SK-N-MC (cell line): Measurements from ENCODE around the gene CREB5.

Experiments
- DNase-seq: peaks from one replicate; pipeline ENCODE4 v3.0.0-alpha.2; 2011; ENCODE audit warnings: low read depth, low spot score
- H3K27ac ChIP-seq: fragments of 200-600 bp; sonication (generic); 2 replicates; pipeline ENCODE4 v1.5.1; 2016; ENCODE audit warnings: mixed run types
- H3K36me3 ChIP-seq: fragments of 200-600 bp; sonication (generic); 2 replicates; pipeline ENCODE4 v1.6.1; 2017; ENCODE audit warnings: antibody characterized with exemption, low read length, mixed read lengths; ENCODE audit not compliant: insufficient read depth
- H3K4me3 ChIP-seq: fragments of 200-600 bp; sonication (generic); 2 replicates; pipeline ENCODE4 v1.5.1; 2016
- H3K9ac ChIP-seq: fragments of 200-600 bp; sonication (generic); 2 replicates; pipeline ENCODE4 v1.8.0; 2017; ENCODE audit warnings: mixed run types, mixed read lengths; ENCODE audit not compliant: insufficient read length
- H3K9me3 ChIP-seq: fragments of 200-600 bp; sonication (generic); 2 replicates; pipeline ENCODE4 v1.6.1; 2017; ENCODE audit warnings: low read depth, mild to moderate bottlenecking, antibody characterized with exemption, low read length, moderate library complexity, mixed read lengths
- EZH2 ChIP-seq: fragments of 200-600 bp; sonication (generic); IDR thresholded peaks from one replicate; pipeline ENCODE4 v1.6.1; 2017; ENCODE audit warnings: antibody characterized with exemption
- FOXP2 ChIP-seq: optimal IDR thresholded peaks from 2 replicates; pipeline ENCODE3; 2011; ENCODE audit warnings: mild to moderate bottlenecking, moderate library complexity; ENCODE audit not compliant: insufficient read depth; ENCODE audit errors: extremely low read length, control extremely low read depth
- POLR2AphosphoS5 ChIP-seq: IDR thresholded peaks from 2 replicates; pipeline ENCODE4 v1.6.1; 2012; ENCODE audit warnings: mild to moderate bottlenecking, low read depth, low read length, borderline replicate concordance

CREB5 gene

GRCh38 chr7:28855538-28856217 lies 443.4 kb downstream of the CREB5 start:
- H3K9me3 ChIP-seq, result no peaks in the 10 kb centered on the region
- H3K4me3 ChIP-seq, result no peak overlapping the region
- no peaks in the 10 kb centered on the region for H3K36me3 ChIP-seq
- no peak for DNase-seq
- no peak overlapping the region for H3K27ac ChIP-seq
- H3K9ac ChIP-seq, result no peak overlapping the region
- no peak for TF ChIP-seq EZH2
- TF ChIP-seq POLR2AphosphoS5, result no peak
- TF ChIP-seq FOXP2, result no peak

GRCh38 chr7:28856656-28857055 lies 444.3 kb downstream of the CREB5 start:
- H3K36me3 ChIP-seq, result no peaks in the 10 kb centered on the region
- H3K9me3 ChIP-seq, result no peaks in the 10 kb centered on the region
- TF ChIP-seq EZH2 (no peak), FOXP2 (no peak), POLR2AphosphoS5 (no peak)
- H3K27ac ChIP-seq, result no peak overlapping the region
- H3K9ac ChIP-seq, result no peak overlapping the region
- H3K4me3 ChIP-seq, result no peak overlapping the region
- no peak for DNase-seq

- no peak overlapping the region for H3K27ac ChIP-seq
- no peak overlapping the region for H3K9ac ChIP-seq
- H3K36me3 ChIP-seq, result no peaks in the 10 kb centered on the region
- no peak for TF ChIP-seq FOXP2
- TF ChIP-seq EZH2, result no peak
- TF ChIP-seq POLR2AphosphoS5, result no peak
- no peak overlapping the region for H3K4me3 ChIP-seq
- H3K9me3 ChIP-seq, result no peaks in the 10 kb centered on the region
- no peak for DNase-seq
Observed at GRCh38 chr7:28858206-28858605, 445.9 kb downstream of the CREB5 start.

- no peak overlapping the region for H3K9ac ChIP-seq
- H3K4me3 ChIP-seq, result no peak overlapping the region
- TF ChIP-seq EZH2, result no peak
- no peak for TF ChIP-seq POLR2AphosphoS5
- no peak for TF ChIP-seq FOXP2
- no peak for DNase-seq
- no peaks in the 10 kb centered on the region for H3K36me3 ChIP-seq
- H3K27ac ChIP-seq, result no peak overlapping the region
- no peaks in the 10 kb centered on the region for H3K9me3 ChIP-seq
Observed at GRCh38 chr7:28858895-28859294, 446.6 kb downstream of the CREB5 start.

- DNase-seq, result no peak
- no peak overlapping the region for H3K9ac ChIP-seq
- no peaks in the 10 kb centered on the region for H3K36me3 ChIP-seq
- H3K9me3 ChIP-seq, result no peaks in the 10 kb centered on the region
- H3K4me3 ChIP-seq, result no peak overlapping the region
- no peak for TF ChIP-seq POLR2AphosphoS5
- TF ChIP-seq FOXP2, result no peak
- no peak for TF ChIP-seq EZH2
- no peak overlapping the region for H3K27ac ChIP-seq
Observed at GRCh38 chr7:28861825-28862224, 449.5 kb downstream of the CREB5 start.

- no peak for DNase-seq
- H3K9ac ChIP-seq, result no peak overlapping the region
- H3K27ac ChIP-seq, result no peak overlapping the region
- no peaks in the 10 kb centered on the region for H3K36me3 ChIP-seq
- no peaks in the 10 kb centered on the region for H3K9me3 ChIP-seq
- H3K4me3 ChIP-seq, result no peak overlapping the region
- TF ChIP-seq FOXP2, result no peak
Observed at GRCh38 chr7:28862595-28863272, 450.4 kb downstream of the CREB5 start.

GRCh38 chr7:28865601-28866144 lies 453.4 kb downstream of the CREB5 start:
- H3K36me3 ChIP-seq, result no peaks in the 10 kb centered on the region
- TF ChIP-seq EZH2, result no peak
- peak; percentile 31 for TF ChIP-seq FOXP2
- peak; percentile 66 for DNase-seq
- H3K9ac ChIP-seq, result no peak overlapping the region
- H3K4me3 ChIP-seq, result peak overlapping the region; percentile 64
- no peaks in the 10 kb centered on the region for H3K9me3 ChIP-seq
- H3K27ac ChIP-seq, result peak overlapping the region; percentile 49

GRCh38 chr7:28868712-28869111 lies 456.4 kb downstream of the CREB5 start:
- no peak for TF ChIP-seq POLR2AphosphoS5
- TF ChIP-seq EZH2, result no peak
- no peak overlapping the region for H3K9ac ChIP-seq

More at GRCh38 chr7:28868712-28869111, 456.4 kb downstream of the CREB5 start:
- no peak overlapping the region for H3K4me3 ChIP-seq
- no peaks in the 10 kb centered on the region for H3K36me3 ChIP-seq
- no peak overlapping the region for H3K27ac ChIP-seq
- H3K9me3 ChIP-seq, result no peaks in the 10 kb centered on the region
- no peak for DNase-seq
